Type B pancreatic cell (in vitro differentiated cells): ENCODE results near the gene OTUB1. TPM values are rescaled to one million over a fixed set of nuclear protein-coding genes. Genes with fewer than 3 reads are reported as not detected.

ENCODE experiments used
- DNase-seq: peaks from one replicate; pipeline ENCODE4 v3.0.0; 2021; ENCODE audit warnings: mixed read lengths; ENCODE audit not compliant: unreplicated experiment; ENCODE audit errors: extremely low spot score
- H3K27ac Mint-ChIP-seq: 2 replicates; pipeline ENCODE4 v1.8.0; 2021; ENCODE audit warnings: mild to moderate bottlenecking, mixed read lengths
- H3K27me3 Mint-ChIP-seq: 2 replicates; pipeline ENCODE4 v1.8.0; 2021; ENCODE audit warnings: mixed read lengths
- H3K36me3 Mint-ChIP-seq: 2 replicates; pipeline ENCODE4 v1.8.0; 2021; ENCODE audit warnings: mixed read lengths
- H3K4me1 Mint-ChIP-seq: one replicate; pipeline ENCODE4 v1.8.0; 2021; ENCODE audit warnings: mixed read lengths; ENCODE audit not compliant: unreplicated experiment
- H3K4me3 Mint-ChIP-seq: 2 replicates; pipeline ENCODE4 v1.8.0; 2021; ENCODE audit warnings: mild to moderate bottlenecking, mixed read lengths
- H3K9me3 Mint-ChIP-seq: 2 replicates; pipeline ENCODE4 v1.8.0; 2021; ENCODE audit warnings: mixed read lengths
- total RNA-seq: library from RNA; stranded (reverse); gene quantifications from 2 replicates; pipeline ENCODE4 v1.2.1, GENCODE V29; 2021; ENCODE audit warnings: low replicate concordance
- TF ChIP-seq, protein P1 (sequence below): fragments of 200-600 bp; sonication (generic); conservative IDR thresholded peaks from 2 replicates; pipeline ENCODE4 v1.5.0; 2021; ENCODE audit warnings: antibody characterized with exemption, mild to moderate bottlenecking

OTUB1 gene
- total RNA-seq, 1 donor from 2014 or later, result 105 TPM

GRCh38 chr11:64031001-64031400 lies 44.8 kb downstream of the OTUB1 start:
- Mint-ChIP-seq H3K36me3 (no peaks in the 10 kb centered on the region), H3K27me3 (peaks cover 33% of the 10 kb centered on the region), H3K4me1 (peaks cover 33% of the 10 kb centered on the region), H3K9me3 (no peaks in the 10 kb centered on the region), H3K27ac (no peak overlapping the region), H3K4me3 (no peak overlapping the region)
- DNase-seq, result no peak
- TF ChIP-seq, protein P1, sequence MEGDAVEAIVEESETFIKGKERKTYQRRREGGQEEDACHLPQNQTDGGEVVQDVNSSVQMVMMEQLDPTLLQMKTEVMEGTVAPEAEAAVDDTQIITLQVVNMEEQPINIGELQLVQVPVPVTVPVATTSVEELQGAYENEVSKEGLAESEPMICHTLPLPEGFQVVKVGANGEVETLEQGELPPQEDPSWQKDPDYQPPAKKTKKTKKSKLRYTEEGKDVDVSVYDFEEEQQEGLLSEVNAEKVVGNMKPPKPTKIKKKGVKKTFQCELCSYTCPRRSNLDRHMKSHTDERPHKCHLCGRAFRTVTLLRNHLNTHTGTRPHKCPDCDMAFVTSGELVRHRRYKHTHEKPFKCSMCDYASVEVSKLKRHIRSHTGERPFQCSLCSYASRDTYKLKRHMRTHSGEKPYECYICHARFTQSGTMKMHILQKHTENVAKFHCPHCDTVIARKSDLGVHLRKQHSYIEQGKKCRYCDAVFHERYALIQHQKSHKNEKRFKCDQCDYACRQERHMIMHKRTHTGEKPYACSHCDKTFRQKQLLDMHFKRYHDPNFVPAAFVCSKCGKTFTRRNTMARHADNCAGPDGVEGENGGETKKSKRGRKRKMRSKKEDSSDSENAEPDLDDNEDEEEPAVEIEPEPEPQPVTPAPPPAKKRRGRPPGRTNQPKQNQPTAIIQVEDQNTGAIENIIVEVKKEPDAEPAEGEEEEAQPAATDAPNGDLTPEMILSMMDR, result no peak

- no peak for DNase-seq
- Mint-ChIP-seq H3K27me3 (peaks cover 30% of the 10 kb centered on the region), H3K36me3 (no peaks in the 10 kb centered on the region), H3K9me3 (no peaks in the 10 kb centered on the region), H3K4me3 (no peak overlapping the region), H3K4me1 (peaks cover 27% of the 10 kb centered on the region), H3K27ac (no peak overlapping the region)
- TF ChIP-seq, protein P1, result no peak
These were observed 45.8 kb downstream of the OTUB1 start for GRCh38 chr11:64032050-64032449.

DNA sequence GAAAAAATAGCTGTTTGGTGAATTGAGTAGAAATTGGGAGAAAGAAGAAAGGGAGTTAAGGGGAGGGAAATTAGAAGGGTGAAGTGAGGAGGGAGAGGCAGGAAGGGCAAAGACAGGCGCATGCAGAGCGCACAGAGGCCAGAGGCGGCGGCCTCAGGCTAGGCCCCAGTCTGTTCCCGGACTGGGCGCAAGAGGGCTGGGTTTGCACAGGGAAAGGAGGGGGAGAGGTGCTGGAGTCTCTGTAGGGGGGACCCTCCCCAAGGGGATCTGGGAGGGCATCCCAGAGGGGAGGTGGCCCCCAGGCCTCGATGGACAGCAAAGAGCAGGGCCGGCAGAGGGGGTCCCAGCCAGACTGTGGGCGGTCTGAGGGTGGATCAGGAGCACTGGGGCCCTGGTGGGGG lies 48.2 kb downstream of the OTUB1 start:
- no peak for DNase-seq
- no peaks in the 10 kb centered on the region for H3K9me3 Mint-ChIP-seq
- peaks cover 22% of the 10 kb centered on the region for H3K4me1 Mint-ChIP-seq
- H3K36me3 Mint-ChIP-seq, result no peaks in the 10 kb centered on the region
- TF ChIP-seq, protein P1, result no peak
- no peak overlapping the region for H3K27ac Mint-ChIP-seq
- peak overlapping the region; percentile 84 for H3K4me3 Mint-ChIP-seq
- H3K27me3 Mint-ChIP-seq, result peaks cover 49% of the 10 kb centered on the region

GRCh38 chr11:64035081-64035524 lies 48.9 kb downstream of the OTUB1 start:
- H3K36me3 Mint-ChIP-seq, result no peaks in the 10 kb centered on the region
- H3K4me3 Mint-ChIP-seq, result peak overlapping the region; percentile 84
- peak overlapping the region; percentile 31 for H3K27ac Mint-ChIP-seq
- H3K9me3 Mint-ChIP-seq, result no peaks in the 10 kb centered on the region
- no peak for DNase-seq
- TF ChIP-seq, protein P1, result no peak
- H3K4me1 Mint-ChIP-seq, result peaks cover 18% of the 10 kb centered on the region
- peaks cover 52% of the 10 kb centered on the region for H3K27me3 Mint-ChIP-seq

DNA sequence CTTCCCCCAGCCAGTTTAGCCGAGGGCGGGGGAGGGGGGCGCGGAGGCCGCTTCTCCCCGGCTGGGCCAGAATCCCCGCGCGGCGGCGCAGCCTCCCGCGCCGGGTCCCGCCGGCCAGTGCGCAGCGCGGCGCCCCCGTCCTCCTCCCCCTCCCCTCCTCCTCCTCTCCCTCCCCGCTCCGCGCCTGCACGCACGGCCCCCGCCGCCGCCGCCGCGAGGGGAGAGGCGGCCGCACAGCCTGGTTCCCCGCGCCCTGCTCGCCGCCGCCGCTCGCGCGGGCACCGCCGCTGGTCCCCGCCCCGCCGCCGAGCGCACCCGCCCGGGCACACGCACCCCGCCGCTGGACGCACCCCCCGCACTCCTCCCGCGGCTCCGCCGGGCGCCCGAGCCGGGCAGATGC lies 49.3 kb downstream of the OTUB1 start, which contains the start of gene FLRT1:
Gene FLRT1, plus strand, starts transcription at position 356 of the 400 bp plus-strand sequence. CDS start 80,337 bp downstream, outside the sequence.
- Mint-ChIP-seq H3K4me1 (peaks cover 13% of the 10 kb centered on the region), H3K27me3 (peaks cover 51% of the 10 kb centered on the region), H3K36me3 (no peaks in the 10 kb centered on the region), H3K27ac (peak within 1 kb of the TSS; percentile 31), H3K4me3 (peak within 1 kb of the TSS; percentile 84), H3K9me3 (no peaks in the 10 kb centered on the region)
- TF ChIP-seq, protein P1, result no peak
- DNase-seq, result no peak
